Suprapubic skin (tissue), 4 donors: ENCODE results near the gene FAM131A. TPM values are rescaled to one million over a fixed set of nuclear protein-coding genes. Genes with fewer than 3 reads are reported as not detected.

Experiments used
- DNase-seq, 2 donors: peaks; one replicate each; pipeline ENCODE4 v3.0.0-alpha.2; 2019; ENCODE audit warnings: low spot score in 2 of 2
- H3K27ac ChIP-seq: fragments of 200-600 bp; sonication (generic); one replicate; pipeline ENCODE4 v1.5.1; 2019
- H3K27me3 ChIP-seq: fragments of 200-600 bp; sonication (generic); one replicate; pipeline ENCODE4 v1.5.1; 2019
- H3K36me3 ChIP-seq: fragments of 200-600 bp; sonication (generic); one replicate; pipeline ENCODE4 v1.5.1; 2019
- H3K4me1 ChIP-seq: fragments of 200-600 bp; sonication (generic); one replicate; pipeline ENCODE4 v1.5.1; 2019
- H3K4me3 ChIP-seq: fragments of 200-600 bp; sonication (generic); one replicate; pipeline ENCODE4 v1.5.1; 2019; ENCODE audit warnings: mild to moderate bottlenecking
- H3K9me3 ChIP-seq: fragments of 200-600 bp; sonication (generic); one replicate; pipeline ENCODE4 v1.5.1; 2019
- EP300 ChIP-seq: sonication (generic); formaldehyde crosslinking; IDR thresholded peaks from one replicate; pipeline ENCODE4 v1.6.1; 2017; ENCODE audit warnings: antibody characterized with exemption
- POLR2A ChIP-seq, 2 donors: fragments of 450-650 bp; IDR thresholded peaks; one replicate each; pipeline ENCODE4 v1.6.1; 2017; ENCODE audit warnings: antibody characterized with exemption in 2 of 2, mild to moderate bottlenecking in 2 of 2, moderate library complexity in 2 of 2
- POLR2AphosphoS5 ChIP-seq, 3 donors: sonication (generic); formaldehyde crosslinking; IDR thresholded peaks; one replicate each; pipeline ENCODE4 v1.6.1; 2017; ENCODE audit warnings: antibody characterized with exemption in 3 of 3
- WGBS: methylation state at CpG from one replicate; pipeline ENCODE4 v1.1.5; 2018; 5-methylcytosine and 5-hydroxymethylcytosine counted together
- total RNA-seq, 4 donors: library from RNA; depleted of rRNA; stranded (reverse); fragments of >200 nt; gene quantifications; one replicate each; pipeline ENCODE4 v1.1.0, GENCODE V29; 2016
- TF ChIP-seq, protein P1 (sequence below), 2 donors: fragments of 200-600 bp in 1 of 2; fragments of 450-650 bp in 1 of 2; sonication (generic) in 1 of 2; IDR thresholded peaks; one replicate each; pipeline ENCODE4 v1.5.1; 2016 to 2019; ENCODE audit warnings: antibody characterized with exemption in 2 of 2, mild to moderate bottlenecking in 1 of 2, moderate library complexity in 1 of 2

FAM131A gene
- total RNA-seq, 4 donors from 2014 or later = 54.4 to 77.9 (median 65.3) TPM

DNA sequence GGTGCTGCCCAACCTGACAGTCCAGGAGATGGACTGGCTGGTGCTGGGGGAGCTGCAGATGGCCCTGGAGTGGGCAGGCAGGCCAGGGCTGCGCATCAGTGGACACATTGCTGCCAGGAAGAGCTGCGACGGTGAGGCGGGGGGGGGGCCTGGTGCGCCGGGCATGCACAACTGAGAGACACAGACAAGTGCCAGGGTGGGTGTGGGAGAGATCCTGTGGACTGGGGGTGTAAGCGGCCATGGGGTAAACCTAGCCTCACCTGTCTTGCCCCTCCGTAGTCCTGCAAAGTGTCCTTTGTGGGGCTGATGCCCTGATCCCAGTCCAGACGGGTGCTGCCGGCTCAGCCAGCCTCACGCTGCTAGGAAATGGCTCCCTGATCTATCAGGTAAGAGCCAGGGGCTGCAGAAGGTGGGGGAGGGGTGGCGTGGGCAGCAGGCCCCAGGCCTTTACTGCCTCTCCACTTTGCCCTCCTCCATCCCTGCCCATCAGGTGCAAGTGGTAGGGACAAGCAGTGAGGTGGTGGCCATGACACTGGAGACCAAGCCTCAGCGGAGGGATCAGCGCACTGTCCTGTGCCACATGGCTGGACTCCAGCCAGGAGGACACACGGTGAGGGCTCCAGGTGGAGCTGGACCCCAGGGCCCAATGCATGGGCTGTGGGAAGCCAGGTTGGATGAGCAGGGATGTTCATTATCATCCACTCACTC is 45.8 kb downstream of the FAM131A start:
- H3K9me3 ChIP-seq = no peaks in the 10 kb centered on the region
- DNase-seq = no peak
- no peak overlapping the region for H3K27ac ChIP-seq
- peaks cover 44% of the 10 kb centered on the region for H3K27me3 ChIP-seq
- peaks cover 24% of the 10 kb centered on the region for H3K4me1 ChIP-seq
- no peak overlapping the region for H3K4me3 ChIP-seq
- H3K36me3 ChIP-seq = peaks cover 6% of the 10 kb centered on the region
- TF ChIP-seq POLR2A (IDR thresholded peaks at IDR 0.05) = no peak
- no peak for TF ChIP-seq EP300
- no peak for TF ChIP-seq POLR2AphosphoS5 (IDR thresholded peaks at IDR 0.05)
- TF ChIP-seq, protein P1, sequence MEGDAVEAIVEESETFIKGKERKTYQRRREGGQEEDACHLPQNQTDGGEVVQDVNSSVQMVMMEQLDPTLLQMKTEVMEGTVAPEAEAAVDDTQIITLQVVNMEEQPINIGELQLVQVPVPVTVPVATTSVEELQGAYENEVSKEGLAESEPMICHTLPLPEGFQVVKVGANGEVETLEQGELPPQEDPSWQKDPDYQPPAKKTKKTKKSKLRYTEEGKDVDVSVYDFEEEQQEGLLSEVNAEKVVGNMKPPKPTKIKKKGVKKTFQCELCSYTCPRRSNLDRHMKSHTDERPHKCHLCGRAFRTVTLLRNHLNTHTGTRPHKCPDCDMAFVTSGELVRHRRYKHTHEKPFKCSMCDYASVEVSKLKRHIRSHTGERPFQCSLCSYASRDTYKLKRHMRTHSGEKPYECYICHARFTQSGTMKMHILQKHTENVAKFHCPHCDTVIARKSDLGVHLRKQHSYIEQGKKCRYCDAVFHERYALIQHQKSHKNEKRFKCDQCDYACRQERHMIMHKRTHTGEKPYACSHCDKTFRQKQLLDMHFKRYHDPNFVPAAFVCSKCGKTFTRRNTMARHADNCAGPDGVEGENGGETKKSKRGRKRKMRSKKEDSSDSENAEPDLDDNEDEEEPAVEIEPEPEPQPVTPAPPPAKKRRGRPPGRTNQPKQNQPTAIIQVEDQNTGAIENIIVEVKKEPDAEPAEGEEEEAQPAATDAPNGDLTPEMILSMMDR (IDR thresholded peaks at IDR 0.05) = no peak
- WGBS = 93% methylated on average over 10 of the region's 15 CpGs

GRCh38 chr3:184384342-184384741 is 46.9 kb downstream of the FAM131A start:
- Histone ChIP-seq H3K4me1 (peaks cover 20% of the 10 kb centered on the region), H3K27ac (no peak overlapping the region), H3K36me3 (peaks cover 6% of the 10 kb centered on the region), H3K9me3 (no peaks in the 10 kb centered on the region), H3K4me3 (no peak overlapping the region), H3K27me3 (peaks cover 36% of the 10 kb centered on the region)
- WGBS = no CpG with 5 or more reads among the region's 9 CpGs
- no peak for DNase-seq
- TF ChIP-seq, protein P1 (IDR thresholded peaks at IDR 0.05) = no peak
- TF ChIP-seq POLR2A (IDR thresholded peaks at IDR 0.05) (no peak), EP300 (no peak), POLR2AphosphoS5 (IDR thresholded peaks at IDR 0.05) (no peak)

- WGBS = 82% methylated on average over 4 of the region's 8 CpGs
- TF ChIP-seq POLR2AphosphoS5 (IDR thresholded peaks at IDR 0.05) = no peak
- TF ChIP-seq, protein P1 (IDR thresholded peaks at IDR 0.05) = no peak
- TF ChIP-seq POLR2A (IDR thresholded peaks at IDR 0.05) = no peak
- TF ChIP-seq EP300 = no peak
- H3K4me1 ChIP-seq = peaks cover 15% of the 10 kb centered on the region
- H3K27ac ChIP-seq = no peak overlapping the region
- peaks cover 6% of the 10 kb centered on the region for H3K36me3 ChIP-seq
- no peak for DNase-seq
- peaks cover 31% of the 10 kb centered on the region for H3K27me3 ChIP-seq
- H3K9me3 ChIP-seq = no peaks in the 10 kb centered on the region
- H3K4me3 ChIP-seq = no peak overlapping the region
Measured at GRCh38 chr3:184384856-184385422, 47.5 kb downstream of the FAM131A start.

DNA sequence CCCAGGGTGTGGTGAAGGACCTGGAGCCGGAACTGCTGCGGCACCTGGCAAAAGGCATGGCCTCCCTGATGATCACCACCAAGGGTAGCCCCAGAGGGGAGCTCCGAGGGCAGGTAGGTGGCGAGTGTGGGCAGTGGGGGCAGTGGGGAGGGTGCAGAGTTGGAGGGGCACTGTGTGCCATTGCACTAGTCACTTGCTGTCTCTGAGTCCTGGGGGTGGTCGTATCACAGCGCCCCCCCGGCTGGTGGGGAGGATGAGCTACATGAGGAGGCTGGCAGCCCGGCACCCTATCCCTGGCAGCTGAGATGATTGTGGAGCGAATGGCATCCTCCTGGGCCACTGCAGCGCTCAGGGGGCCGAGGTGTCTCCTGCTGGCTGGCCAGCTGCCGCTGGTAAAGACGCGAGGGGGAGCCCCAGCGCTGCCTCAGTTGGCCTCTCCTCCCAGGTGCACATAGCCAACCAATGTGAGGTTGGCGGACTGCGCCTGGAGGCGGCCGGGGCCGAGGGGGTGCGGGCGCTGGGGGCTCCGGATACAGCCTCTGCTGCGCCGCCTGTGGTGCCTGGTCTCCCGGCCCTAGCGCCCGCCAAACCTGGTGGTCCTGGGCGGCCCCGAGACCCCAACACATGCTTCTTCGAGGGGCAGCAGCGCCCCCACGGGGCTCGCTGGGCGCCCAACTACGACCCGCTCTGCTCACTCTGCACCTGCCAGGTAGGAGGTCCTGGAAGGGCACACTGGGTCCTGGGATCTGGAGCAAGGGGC is 48.8 kb downstream of the FAM131A start:
- no peak overlapping the region for H3K4me3 ChIP-seq
- no peaks in the 10 kb centered on the region for H3K9me3 ChIP-seq
- H3K27ac ChIP-seq = no peak overlapping the region
- WGBS = 60% methylated on average over 29 of the region's 37 CpGs
- no peak for DNase-seq
- TF ChIP-seq POLR2A (IDR thresholded peaks at IDR 0.05) (no peak), EP300 (no peak), POLR2AphosphoS5 (IDR thresholded peaks at IDR 0.05) (no peak)
- TF ChIP-seq, protein P1 (IDR thresholded peaks at IDR 0.05) = no peak
- H3K27me3 ChIP-seq = peaks cover 19% of the 10 kb centered on the region
- H3K4me1 ChIP-seq = peaks cover 4% of the 10 kb centered on the region
- peaks cover 6% of the 10 kb centered on the region for H3K36me3 ChIP-seq

DNA sequence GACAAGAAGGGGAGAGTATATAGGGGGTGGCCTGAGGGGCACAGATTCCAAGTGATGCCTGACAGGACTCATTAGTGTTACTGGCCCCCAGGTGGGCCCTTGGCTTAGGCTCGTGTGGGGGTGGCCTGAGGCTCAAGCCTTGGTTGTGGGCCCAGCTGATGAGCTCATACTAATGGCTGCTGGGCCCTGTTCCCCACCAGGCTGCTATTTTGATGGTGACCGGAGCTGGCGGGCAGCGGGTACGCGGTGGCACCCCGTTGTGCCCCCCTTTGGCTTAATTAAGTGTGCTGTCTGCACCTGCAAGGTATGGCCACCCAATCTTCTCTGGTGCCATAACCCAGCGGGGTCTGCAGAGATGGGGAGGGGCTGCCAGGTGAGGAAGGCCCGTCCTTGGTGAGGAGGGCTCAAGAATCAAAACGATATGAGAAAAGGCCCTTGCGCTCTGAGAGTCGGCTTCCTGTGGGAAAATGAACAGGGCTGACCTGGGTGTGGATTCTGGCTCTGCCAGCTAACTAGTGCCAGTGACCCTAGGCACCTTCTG is 49.8 kb downstream of the FAM131A start:
- Histone ChIP-seq H3K4me1 (no peaks in the 10 kb centered on the region), H3K9me3 (no peaks in the 10 kb centered on the region), H3K27me3 (peaks cover 11% of the 10 kb centered on the region), H3K4me3 (no peak overlapping the region), H3K27ac (no peak overlapping the region), H3K36me3 (peaks cover 6% of the 10 kb centered on the region)
- no peak for DNase-seq
- WGBS = 85% methylated on average over 9 of the region's 12 CpGs
- no peak for TF ChIP-seq POLR2A (IDR thresholded peaks at IDR 0.05)
- no peak for TF ChIP-seq EP300
- TF ChIP-seq, protein P1 (IDR thresholded peaks at IDR 0.05) = no peak
- TF ChIP-seq POLR2AphosphoS5 (IDR thresholded peaks at IDR 0.05) = no peak
